HCT116 (cell line): ENCODE data around the gene FLNA. TPM values are rescaled to one million over a fixed set of nuclear protein-coding genes. Genes with fewer than 3 reads are reported as not detected.

Experiments used
- ATAC-seq: fragments of 200-7000 bp; cut with Tn5 transposase; 2 replicates; pipeline ENCODE4 v1.9.1; 2020; ENCODE audit warnings: mild to moderate bottlenecking, moderate library complexity
- BruUV-seq: library from RNA; stranded (reverse); fragments of 400-500 nt; replicated peaks from 2 replicates; lab custom pipeline; 2021; lab: Mats Ljungman, UMichigan
- CTCF ChIA-PET: fragments of 300-600 bp; sonication (Branson Sonifier 250); formaldehyde crosslinking; loops from one replicate; lab custom pipeline; 2021; ENCODE audit warnings: antibody characterized with exemption; lab: Charles Lee
- POLR2A ChIA-PET: fragments of 300-600, 350-600 bp; sonication (Branson Sonifier 250); formaldehyde crosslinking; loops from one replicate; lab custom pipeline; 2021; ENCODE audit warnings: antibody characterized with exemption; lab: Charles Lee
- RAD21 ChIA-PET, 2 experiments: fragments of 300-600 bp; sonication (Branson Sonifier 250); formaldehyde crosslinking; loops; one replicate each; lab custom pipeline; 2023; ENCODE audit warnings: low total read pairs in 2 of 2; ENCODE audit not compliant: uncharacterized antibody in 2 of 2, unreplicated experiment in 2 of 2, low non-redundant PET in 1 of 2; lab: Charles Lee
- DNase-seq: peaks from one replicate; pipeline ENCODE4 v3.0.0-alpha.2; 2010; ENCODE audit warnings: low read depth, low spot score
- H2AFZ ChIP-seq: fragments of 200-600 bp; shearing (Covaris generic), sonication (generic); 2 replicates; pipeline ENCODE4 v1.6.1; 2017; ENCODE audit warnings: low read depth, mixed run types, mixed read lengths, antibody characterized with exemption, low read length; ENCODE audit not compliant: poor library complexity, severe bottlenecking
- H3K27ac ChIP-seq: 2 replicates; pipeline ENCODE4 v1.5.1; 2012; ENCODE audit warnings: low read depth, low read length
- H3K27me3 ChIP-seq: fragments of 200-600 bp; sonication (generic); 2 replicates; pipeline ENCODE4 v1.6.1; 2016; ENCODE audit warnings: mixed run types, low read length, mixed read lengths; ENCODE audit not compliant: insufficient read depth
- H3K36me3 ChIP-seq, 2 experiments: fragments of 200-500 bp in 1 of 2; fragments of 200-600 bp in 1 of 2; sonication (Bioruptor generic) in 1 of 2; sonication (generic) in 1 of 2; 2 replicates each; pipeline versions ENCODE4 v1.5.1 to v1.6.1; 2014 to 2016; ENCODE audit warnings: low read length in 2 of 2, inconsistent platforms in 1 of 2, mixed read lengths in 1 of 2, mixed run types in 1 of 2; ENCODE audit not compliant: insufficient read depth in 2 of 2, control insufficient read depth in 1 of 2
- H3K4me1 ChIP-seq, 2 experiments: fragments of 200-600 bp in 1 of 2; sonication (generic) in 1 of 2; 2 replicates each; pipeline versions ENCODE4 v1.5.1 to v1.6.1; 2012 to 2017; ENCODE audit warnings: low read length in 2 of 2, inconsistent platforms in 1 of 2, mild to moderate bottlenecking in 1 of 2, mixed read lengths in 1 of 2, mixed run types in 1 of 2, moderate library complexity in 1 of 2; ENCODE audit not compliant: insufficient read depth in 2 of 2, control insufficient read depth in 1 of 2
- H3K4me2 ChIP-seq: fragments of 200-600 bp; sonication (generic); 2 replicates; pipeline ENCODE4 v1.6.1; 2017; ENCODE audit warnings: mixed run types, low read length, mixed read lengths
- H3K4me3 ChIP-seq, 2 experiments: fragments of 200-600 bp in 1 of 2; sonication (generic) in 1 of 2; replicated peaks in 1 of 2; 2 replicates each; pipeline ENCODE4 v1.5.1; 2011 to 2016; ENCODE audit warnings: low read length in 2 of 2, control low read depth in 1 of 2, low read depth in 1 of 2, mild to moderate bottlenecking in 1 of 2, mixed read lengths in 1 of 2, mixed run types in 1 of 2
- H3K79me2 ChIP-seq: fragments of 200-600 bp; sonication (generic); 2 replicates; pipeline ENCODE4 v1.6.1; 2017; ENCODE audit warnings: mild to moderate bottlenecking, mixed run types, low read length, moderate library complexity, mixed read lengths; ENCODE audit not compliant: insufficient read depth
- H3K9ac ChIP-seq: fragments of 200-600 bp; sonication (generic); 2 replicates; pipeline ENCODE4 v1.6.1; 2016; ENCODE audit warnings: low read length, mixed read lengths
- H3K9me2 ChIP-seq: fragments of 200-600 bp; sonication (generic), shearing (Covaris generic); 2 replicates; pipeline ENCODE4 v1.6.1; 2017; ENCODE audit warnings: mixed run types, mild to moderate bottlenecking, moderate library complexity; ENCODE audit not compliant: insufficient read depth
- H3K9me3 ChIP-seq, 2 experiments: fragments of 200-500 bp in 1 of 2; fragments of 200-600 bp in 1 of 2; sonication (Bioruptor generic) in 1 of 2; sonication (generic) in 1 of 2; 2 replicates each; pipeline ENCODE4 v1.6.1; 2014 to 2017; ENCODE audit warnings: low read length in 2 of 2, mixed read lengths in 2 of 2, inconsistent platforms in 1 of 2, low read depth in 1 of 2, mild to moderate bottlenecking in 1 of 2, mixed run types in 1 of 2, moderate library complexity in 1 of 2; ENCODE audit not compliant: control insufficient read depth in 1 of 2, insufficient read depth in 1 of 2
- H4K20me1 ChIP-seq: fragments of 200-600 bp; sonication (generic), shearing (Covaris generic); 2 replicates; pipeline ENCODE4 v1.6.1; 2017; ENCODE audit warnings: mixed run types, mild to moderate bottlenecking, moderate library complexity; ENCODE audit not compliant: insufficient read depth
- CTCF ChIP-seq, 3 experiments: fragments of 200-600 bp in 1 of 3; sonication (generic) in 1 of 3; IDR thresholded peaks in 2 of 3; conservative IDR thresholded peaks in 1 of 3; 2 replicates each; pipeline ENCODE4 v1.5.1; 2012 to 2017; ENCODE audit warnings: low read depth in 2 of 3, low read length in 2 of 3, antibody characterized with exemption in 1 of 3, borderline replicate concordance in 1 of 3, control low read depth in 1 of 3, mild to moderate bottlenecking in 1 of 3, mixed read lengths in 1 of 3, mixed run types in 1 of 3, moderate library complexity in 1 of 3; ENCODE audit not compliant: insufficient read depth in 1 of 3
- ELF1 ChIP-seq: IDR thresholded peaks from 2 replicates; pipeline ENCODE4 v1.6.1; 2012; ENCODE audit warnings: low read depth, borderline replicate concordance
- JUND ChIP-seq: IDR thresholded peaks from 2 replicates; pipeline ENCODE4 v1.6.1; 2012
- RAD21 ChIP-seq: IDR thresholded peaks from 2 replicates; pipeline ENCODE4 v1.6.1; 2012; ENCODE audit warnings: low read depth, mild to moderate bottlenecking
- SRF ChIP-seq: IDR thresholded peaks from 2 replicates; pipeline ENCODE4 v1.6.1; 2012; ENCODE audit warnings: low read depth
- intact Hi-C: fragments of 100-400 bp; cut with micrococcal nuclease; formaldehyde crosslinking; loops from 2 replicates; pipeline ENCODE4 v1.10.0; 2022
- total RNA-seq: library from RNA; stranded (reverse); gene quantifications from one replicate; pipeline ENCODE4 v1.2.1, GENCODE V29; 2021; ENCODE audit not compliant: unreplicated experiment

Gene FLNA
- total RNA-seq, 1 experiment from 2014 or later: 546 TPM

- H4K20me1 ChIP-seq: no peaks in the 10 kb centered on the region
- TF ChIP-seq CTCF (IDR thresholded peaks at IDR 0.05 in 2 of 3, conservative IDR thresholded peaks at IDR 0.05 in 1 of 3; ENCODE audit: borderline replicate concordance in 1 of 3, insufficient read depth in 1 of 3, low read depth in 2 of 3, low read length in 2 of 3) (peak; percentile 52 to 70 (median 66); a peak in 5 of 6 replicates), ELF1 (no peak), SRF (no peak), JUND (no peak), RAD21 (peak; percentile 54)
- intact Hi-C loops: no loop called here
- CTCF ChIA-PET: interaction anchor here (0.7 to 1.1 kb wide), 2 partner anchors 9 to 10 kb away, joined by 3 to 4 read pairs; no protein-coding TSS in a partner anchor
- H3K79me2 ChIP-seq: no peaks in the 10 kb centered on the region
- H3K4me3 ChIP-seq: no peak overlapping the region
- H3K27me3 ChIP-seq: no peaks in the 10 kb centered on the region
- H3K9ac ChIP-seq: no peak overlapping the region
- RAD21 ChIA-PET: interaction anchor here in 1 of 2 experiments (0.7 kb wide), 1 partner anchor 448 kb away, joined by 3 read pairs; no protein-coding TSS in a partner anchor
- DNase-seq (peak; percentile 24), ATAC-seq (peak; percentile 93)
- H3K9me3 ChIP-seq: no peaks in the 10 kb centered on the region
- no TSS peak for BruUV-seq
- POLR2A ChIA-PET: no interaction called here
- 0 out of 4 replicates have a peak, but pooled peaks cover 0 to 4% of the 10 kb centered on the region in 2 experiments for H3K4me1 ChIP-seq
- no peaks in the 10 kb centered on the region for H3K9me2 ChIP-seq
- H3K27ac ChIP-seq: no peak overlapping the region
- peak overlapping the region; percentile 82 for H2AFZ ChIP-seq
- no peak overlapping the region for H3K4me2 ChIP-seq
- no peaks in the 10 kb centered on the region for H3K36me3 ChIP-seq
Measured at GRCh38 chrX:154308108-154308946, 66.1 kb downstream of the FLNA start.

- ChIA-PET CTCF (interaction anchor here (0.6 kb wide), 1 partner anchor 64 kb away, joined by 3 read pairs; no protein-coding TSS in a partner anchor), POLR2A (no interaction called here), RAD21 (no interaction called here)
- Histone ChIP-seq H3K27ac (no peak overlapping the region), H3K9me2 (no peaks in the 10 kb centered on the region), H3K9ac (no peak overlapping the region), H3K4me2 (no peak overlapping the region), H2AFZ (no peak overlapping the region), H3K27me3 (no peaks in the 10 kb centered on the region), H3K9me3 (no peaks in the 10 kb centered on the region), H3K4me3 (no peak overlapping the region), H3K4me1 (0 out of 4 replicates have a peak, but pooled peaks cover 0 to 4% of the 10 kb centered on the region in 2 experiments), H4K20me1 (no peaks in the 10 kb centered on the region), H3K36me3 (no peaks in the 10 kb centered on the region), H3K79me2 (no peaks in the 10 kb centered on the region)
- TF ChIP-seq CTCF (IDR thresholded peaks at IDR 0.05 in 2 of 3, conservative IDR thresholded peaks at IDR 0.05 in 1 of 3; ENCODE audit: borderline replicate concordance in 1 of 3, insufficient read depth in 1 of 3, low read depth in 2 of 3, low read length in 2 of 3): no peak
- no peak for ATAC-seq
- intact Hi-C loops: no loop called here
- no peak for DNase-seq
- BruUV-seq: no TSS peak
Measured at GRCh38 chrX:154307202-154307601, 67.2 kb downstream of the FLNA start.
